HEK293 (cell line): ENCODE results near the gene FAAP100.

ENCODE experiments used
- PRDM1 ChIP-seq: fragments of 450-650 bp; formaldehyde crosslinking; IDR thresholded peaks from 2 replicates; pipeline ENCODE4; 2016; ENCODE audit warnings: missing biosample characterization, missing genetic modification characterization
- ZBTB7A ChIP-seq: fragments of 450-650 bp; formaldehyde crosslinking; IDR thresholded peaks from 2 replicates; pipeline ENCODE4 v1.5.1; 2016; ENCODE audit warnings: low read depth, missing biosample characterization, missing genetic modification characterization
- ZFP41 ChIP-seq: fragments of 450-650 bp; formaldehyde crosslinking; IDR thresholded peaks from 2 replicates; pipeline ENCODE4 v1.5.1; 2016; ENCODE audit warnings: missing biosample characterization, missing genetic modification characterization, borderline replicate concordance
- ZNF274 ChIP-seq, 2 experiments: fragments of 200-500 bp in 1 of 2; fragments of 450-650 bp in 1 of 2; sonication (Bioruptor generic) in 1 of 2; formaldehyde crosslinking in 1 of 2; IDR thresholded peaks; 2 replicates each; pipeline versions ENCODE4 v1.5.1 to v1.6.1; 2014 to 2016; ENCODE audit warnings: borderline replicate concordance in 1 of 2, inconsistent platforms in 1 of 2, low read length in 1 of 2, missing biosample characterization in 1 of 2, missing genetic modification characterization in 1 of 2
- ZNF416 ChIP-seq: fragments of 450-650 bp; formaldehyde crosslinking; IDR thresholded peaks from 2 replicates; pipeline ENCODE4 v1.5.1; 2016; ENCODE audit warnings: missing biosample characterization, missing genetic modification characterization
- TF ChIP-seq, protein P1 (sequence below): fragments of 450-650 bp; formaldehyde crosslinking; IDR thresholded peaks from 2 replicates; pipeline ENCODE4 v1.5.1; 2016; ENCODE audit warnings: missing biosample characterization, missing genetic modification characterization
- TF ChIP-seq, protein P2 (sequence below): fragments of 450-650 bp; formaldehyde crosslinking; IDR thresholded peaks from 2 replicates; pipeline ENCODE4 v1.5.1; 2016; ENCODE audit warnings: missing biosample characterization, missing genetic modification characterization

DNA sequence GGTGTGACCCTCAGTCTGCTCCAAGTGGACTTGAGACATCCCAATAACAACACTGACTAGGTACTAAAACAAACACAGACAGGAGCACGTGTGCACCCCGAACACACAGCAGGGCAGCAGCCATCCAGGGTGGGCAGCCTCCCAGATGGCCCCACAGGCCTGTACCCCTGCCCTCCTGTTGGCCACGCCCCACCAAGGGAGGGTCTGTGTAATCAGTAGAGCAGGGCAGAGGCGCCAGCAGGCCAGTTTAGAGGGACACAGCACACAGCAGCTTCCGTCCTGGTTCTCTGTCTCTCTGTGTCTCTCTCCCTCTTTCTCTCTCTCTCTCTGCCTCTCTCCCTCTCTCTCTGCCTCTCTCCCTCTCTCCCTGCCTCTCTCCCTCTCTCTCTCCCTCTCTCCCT, 61.0 kb downstream of the FAAP100 start:
- TF ChIP-seq PRDM1 (tag by site-specific recombination): no peak
- TF ChIP-seq, protein P1, sequence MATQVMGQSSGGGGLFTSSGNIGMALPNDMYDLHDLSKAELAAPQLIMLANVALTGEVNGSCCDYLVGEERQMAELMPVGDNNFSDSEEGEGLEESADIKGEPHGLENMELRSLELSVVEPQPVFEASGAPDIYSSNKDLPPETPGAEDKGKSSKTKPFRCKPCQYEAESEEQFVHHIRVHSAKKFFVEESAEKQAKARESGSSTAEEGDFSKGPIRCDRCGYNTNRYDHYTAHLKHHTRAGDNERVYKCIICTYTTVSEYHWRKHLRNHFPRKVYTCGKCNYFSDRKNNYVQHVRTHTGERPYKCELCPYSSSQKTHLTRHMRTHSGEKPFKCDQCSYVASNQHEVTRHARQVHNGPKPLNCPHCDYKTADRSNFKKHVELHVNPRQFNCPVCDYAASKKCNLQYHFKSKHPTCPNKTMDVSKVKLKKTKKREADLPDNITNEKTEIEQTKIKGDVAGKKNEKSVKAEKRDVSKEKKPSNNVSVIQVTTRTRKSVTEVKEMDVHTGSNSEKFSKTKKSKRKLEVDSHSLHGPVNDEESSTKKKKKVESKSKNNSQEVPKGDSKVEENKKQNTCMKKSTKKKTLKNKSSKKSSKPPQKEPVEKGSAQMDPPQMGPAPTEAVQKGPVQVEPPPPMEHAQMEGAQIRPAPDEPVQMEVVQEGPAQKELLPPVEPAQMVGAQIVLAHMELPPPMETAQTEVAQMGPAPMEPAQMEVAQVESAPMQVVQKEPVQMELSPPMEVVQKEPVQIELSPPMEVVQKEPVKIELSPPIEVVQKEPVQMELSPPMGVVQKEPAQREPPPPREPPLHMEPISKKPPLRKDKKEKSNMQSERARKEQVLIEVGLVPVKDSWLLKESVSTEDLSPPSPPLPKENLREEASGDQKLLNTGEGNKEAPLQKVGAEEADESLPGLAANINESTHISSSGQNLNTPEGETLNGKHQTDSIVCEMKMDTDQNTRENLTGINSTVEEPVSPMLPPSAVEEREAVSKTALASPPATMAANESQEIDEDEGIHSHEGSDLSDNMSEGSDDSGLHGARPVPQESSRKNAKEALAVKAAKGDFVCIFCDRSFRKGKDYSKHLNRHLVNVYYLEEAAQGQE: no peak
- no peak for TF ChIP-seq ZBTB7A (tag by site-specific recombination)
- TF ChIP-seq, protein P2, sequence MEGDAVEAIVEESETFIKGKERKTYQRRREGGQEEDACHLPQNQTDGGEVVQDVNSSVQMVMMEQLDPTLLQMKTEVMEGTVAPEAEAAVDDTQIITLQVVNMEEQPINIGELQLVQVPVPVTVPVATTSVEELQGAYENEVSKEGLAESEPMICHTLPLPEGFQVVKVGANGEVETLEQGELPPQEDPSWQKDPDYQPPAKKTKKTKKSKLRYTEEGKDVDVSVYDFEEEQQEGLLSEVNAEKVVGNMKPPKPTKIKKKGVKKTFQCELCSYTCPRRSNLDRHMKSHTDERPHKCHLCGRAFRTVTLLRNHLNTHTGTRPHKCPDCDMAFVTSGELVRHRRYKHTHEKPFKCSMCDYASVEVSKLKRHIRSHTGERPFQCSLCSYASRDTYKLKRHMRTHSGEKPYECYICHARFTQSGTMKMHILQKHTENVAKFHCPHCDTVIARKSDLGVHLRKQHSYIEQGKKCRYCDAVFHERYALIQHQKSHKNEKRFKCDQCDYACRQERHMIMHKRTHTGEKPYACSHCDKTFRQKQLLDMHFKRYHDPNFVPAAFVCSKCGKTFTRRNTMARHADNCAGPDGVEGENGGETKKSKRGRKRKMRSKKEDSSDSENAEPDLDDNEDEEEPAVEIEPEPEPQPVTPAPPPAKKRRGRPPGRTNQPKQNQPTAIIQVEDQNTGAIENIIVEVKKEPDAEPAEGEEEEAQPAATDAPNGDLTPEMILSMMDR (tag by site-specific recombination): no peak
- no peak for TF ChIP-seq ZNF274 (IDR thresholded peaks at IDR 0.05; ENCODE audit: low read length)
- no peak for TF ChIP-seq ZNF274 (tag by site-specific recombination; IDR thresholded peaks at IDR 0.05; ENCODE audit: borderline replicate concordance)
- no peak for TF ChIP-seq ZNF416 (tag by site-specific recombination)
- TF ChIP-seq ZFP41: no peak
